ENCODE results near the gene SIRPB2.

The SIRPB2 gene

GRCh38 chr20:1496930-1497329, 5.7 kb upstream of the SIRPB2 start:
- Histone ChIP-seq H3K9me3 (ENCODE audit: control insufficient read depth, insufficient read depth, low read length) (0 out of 2 replicates have a peak, but pooled peaks cover 4% of the 10 kb centered on the region), H3K4me2 (ENCODE audit: low read length) (no peak overlapping the region), H3K4me1 (ENCODE audit: control insufficient read depth, low read length) (peaks cover 46% of the 10 kb centered on the region), H3K79me2 (ENCODE audit: control insufficient read depth, low read length) (no peaks in the 10 kb centered on the region), H3K4me3 (ENCODE audit: low read length) (no peak overlapping the region), H4K20me1 (ENCODE audit: control insufficient read depth, insufficient read depth, low read depth, low read length) (no peaks in the 10 kb centered on the region), H3K9me2 (replicated peaks; ENCODE audit: control insufficient read depth, low read length) (no peaks in the 10 kb centered on the region), H3K27ac (ENCODE audit: low read depth, low read length) (no peak overlapping the region), H3K27me3 (ENCODE audit: control insufficient read depth, low read length) (0 out of 2 replicates have a peak, but pooled peaks cover 6% of the 10 kb centered on the region), H3K36me3 (ENCODE audit: control insufficient read depth, low read length) (no peaks in the 10 kb centered on the region), H3F3A (ENCODE audit: control insufficient read depth, insufficient read depth) (peaks cover 7% of the 10 kb centered on the region; the same call in 1 of the 2 replicates)
- TF ChIP-seq EZH2phosphoT487 (IDR thresholded peaks at IDR 0.05; ENCODE audit: borderline replicate concordance, low read length) (no peak), CTCF (IDR thresholded peaks at IDR 0.05; ENCODE audit: low read depth, low read length, poor library complexity, severe bottlenecking) (no peak)

- H3K4me1 ChIP-seq (ENCODE audit: control insufficient read depth, low read length): peaks cover 60% of the 10 kb centered on the region
- H4K20me1 ChIP-seq (ENCODE audit: control insufficient read depth, insufficient read depth, low read depth, low read length): no peaks in the 10 kb centered on the region
- no peaks in the 10 kb centered on the region for H3K79me2 ChIP-seq (ENCODE audit: control insufficient read depth, low read length)
- H3K4me2 ChIP-seq (ENCODE audit: low read length): peak overlapping the region; percentile 51
- TF ChIP-seq CTCF (IDR thresholded peaks at IDR 0.05; ENCODE audit: low read depth, low read length, poor library complexity, severe bottlenecking) (no peak), EZH2phosphoT487 (IDR thresholded peaks at IDR 0.05; ENCODE audit: borderline replicate concordance, low read length) (no peak)
- peaks cover 7% of the 10 kb centered on the region; the same call in 1 of the 2 replicates for H3F3A ChIP-seq (ENCODE audit: control insufficient read depth, insufficient read depth)
- H3K9me2 ChIP-seq (replicated peaks; ENCODE audit: control insufficient read depth, low read length): no peaks in the 10 kb centered on the region
- H3K27ac ChIP-seq (ENCODE audit: low read depth, low read length): peak overlapping the region; percentile 88
- H3K4me3 ChIP-seq (ENCODE audit: low read length): peak overlapping the region; percentile 40
- H3K27me3 ChIP-seq (ENCODE audit: control insufficient read depth, low read length): no peaks in the 10 kb centered on the region
- H3K9me3 ChIP-seq (ENCODE audit: control insufficient read depth, insufficient read depth, low read length): 0 out of 2 replicates have a peak, but pooled peaks cover 4% of the 10 kb centered on the region
- no peaks in the 10 kb centered on the region for H3K36me3 ChIP-seq (ENCODE audit: control insufficient read depth, low read length)
These were observed 3.2 kb upstream of the SIRPB2 start for GRCh38 chr20:1494436-1494835.

- no peak for TF ChIP-seq EZH2phosphoT487 (IDR thresholded peaks at IDR 0.05; ENCODE audit: borderline replicate concordance, low read length)
- TF ChIP-seq CTCF (IDR thresholded peaks at IDR 0.05; ENCODE audit: low read depth, low read length, poor library complexity, severe bottlenecking): no peak
- no peaks in the 10 kb centered on the region for H3K36me3 ChIP-seq (ENCODE audit: control insufficient read depth, low read length)
- H3K27ac ChIP-seq (ENCODE audit: low read depth, low read length): peak overlapping the region; percentile 88
- H3K9me2 ChIP-seq (replicated peaks; ENCODE audit: control insufficient read depth, low read length): no peaks in the 10 kb centered on the region
- peak overlapping the region; percentile 51 for H3K4me2 ChIP-seq (ENCODE audit: low read length)
- no peaks in the 10 kb centered on the region for H4K20me1 ChIP-seq (ENCODE audit: control insufficient read depth, insufficient read depth, low read depth, low read length)
- peaks cover 69% of the 10 kb centered on the region for H3K4me1 ChIP-seq (ENCODE audit: control insufficient read depth, low read length)
- H3K79me2 ChIP-seq (ENCODE audit: control insufficient read depth, low read length): peaks cover 5% of the 10 kb centered on the region; the same call in 1 of the 2 replicates
- peaks cover 7% of the 10 kb centered on the region; the same call in 1 of the 2 replicates for H3F3A ChIP-seq (ENCODE audit: control insufficient read depth, insufficient read depth)
- no peaks in the 10 kb centered on the region for H3K27me3 ChIP-seq (ENCODE audit: control insufficient read depth, low read length)
- peak overlapping the region; percentile 40 for H3K4me3 ChIP-seq (ENCODE audit: low read length)
- H3K9me3 ChIP-seq (ENCODE audit: control insufficient read depth, insufficient read depth, low read length): 0 out of 2 replicates have a peak, but pooled peaks cover 4% of the 10 kb centered on the region
These were observed 2.3 kb upstream of the SIRPB2 start for GRCh38 chr20:1493536-1493935.

All from DOHH2 (cell line).